ENCODE results near the gene GPR15. TPM values are rescaled to one million over a fixed set of nuclear protein-coding genes. Genes with fewer than 3 reads are reported as not detected.
"Not testable (repeated sequence)": the region's sequence is repeated elsewhere in the genome, so short reads cannot be mapped to it uniquely, and the experiment has no call there.

The GPR15 gene
- total RNA-seq, 3 donors from 2014 or later: 4.5 to 11.5 (median 6.9) TPM

DNA sequence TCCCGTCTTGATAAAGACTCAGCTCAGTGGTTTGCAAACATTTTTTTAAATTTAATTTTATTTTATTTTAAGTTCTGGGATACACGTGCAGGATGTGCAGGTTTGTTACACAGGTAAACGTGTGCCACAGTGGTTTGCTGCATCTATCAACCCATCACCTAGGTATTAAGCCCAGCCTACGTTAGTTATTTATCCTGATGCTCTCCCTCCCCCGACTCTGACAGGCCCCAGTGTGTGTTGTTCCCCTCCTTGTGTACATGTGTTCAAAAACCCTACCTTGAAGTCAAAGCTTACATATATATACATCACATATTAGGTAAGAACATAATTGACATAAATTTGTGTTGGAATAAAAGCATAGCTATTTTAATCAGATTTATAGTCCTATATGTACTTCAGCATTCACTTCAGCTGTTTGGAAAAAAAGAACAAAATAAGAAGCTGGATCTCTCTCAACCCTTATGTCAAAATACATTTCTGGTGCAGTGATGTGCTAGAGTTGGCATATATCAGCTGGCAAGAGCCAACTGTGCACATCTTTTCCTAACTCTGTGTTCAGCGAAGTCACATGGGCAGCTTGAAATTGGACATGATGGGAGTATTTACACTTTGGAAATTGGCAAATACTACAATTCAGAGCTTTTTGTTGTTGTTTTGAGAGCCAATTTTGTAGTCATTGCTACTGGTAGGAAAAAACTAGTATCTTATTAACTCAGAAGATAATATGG, 26.5 kb downstream of the GPR15 start:
- no peaks in the 10 kb centered on the region for H3K4me1 ChIP-seq (ENCODE audit: low read depth)
- H3K9me3 ChIP-seq: no peaks in the 10 kb centered on the region
- H3K36me3 ChIP-seq (ENCODE audit: low read depth): no peaks in the 10 kb centered on the region
- no peak overlapping the region for H3K4me3 ChIP-seq
- no peak for ATAC-seq
- intact Hi-C loops (cut with DNase I, micrococcal nuclease): no loop called here
- TF ChIP-seq, protein P1, sequence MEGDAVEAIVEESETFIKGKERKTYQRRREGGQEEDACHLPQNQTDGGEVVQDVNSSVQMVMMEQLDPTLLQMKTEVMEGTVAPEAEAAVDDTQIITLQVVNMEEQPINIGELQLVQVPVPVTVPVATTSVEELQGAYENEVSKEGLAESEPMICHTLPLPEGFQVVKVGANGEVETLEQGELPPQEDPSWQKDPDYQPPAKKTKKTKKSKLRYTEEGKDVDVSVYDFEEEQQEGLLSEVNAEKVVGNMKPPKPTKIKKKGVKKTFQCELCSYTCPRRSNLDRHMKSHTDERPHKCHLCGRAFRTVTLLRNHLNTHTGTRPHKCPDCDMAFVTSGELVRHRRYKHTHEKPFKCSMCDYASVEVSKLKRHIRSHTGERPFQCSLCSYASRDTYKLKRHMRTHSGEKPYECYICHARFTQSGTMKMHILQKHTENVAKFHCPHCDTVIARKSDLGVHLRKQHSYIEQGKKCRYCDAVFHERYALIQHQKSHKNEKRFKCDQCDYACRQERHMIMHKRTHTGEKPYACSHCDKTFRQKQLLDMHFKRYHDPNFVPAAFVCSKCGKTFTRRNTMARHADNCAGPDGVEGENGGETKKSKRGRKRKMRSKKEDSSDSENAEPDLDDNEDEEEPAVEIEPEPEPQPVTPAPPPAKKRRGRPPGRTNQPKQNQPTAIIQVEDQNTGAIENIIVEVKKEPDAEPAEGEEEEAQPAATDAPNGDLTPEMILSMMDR (IDR thresholded peaks at IDR 0.05): no peak
- no peak for DNase-seq

DNA sequence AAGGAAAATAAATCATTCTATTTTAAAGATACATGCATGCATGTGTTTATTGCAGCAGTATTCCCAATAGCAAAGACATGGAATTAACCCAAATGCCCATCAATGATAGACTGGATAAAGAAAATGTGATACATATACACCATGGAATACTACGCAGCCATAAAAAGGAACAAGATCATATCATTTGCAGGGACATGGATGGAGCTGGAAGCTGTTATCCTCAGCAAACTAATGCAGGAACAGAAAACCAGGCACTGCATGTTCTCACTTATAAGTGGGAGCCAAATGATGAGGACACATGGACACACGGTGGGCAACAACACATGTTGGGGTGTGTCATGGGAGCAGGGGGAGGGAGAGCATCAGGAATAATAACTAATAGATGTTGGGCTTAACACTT, 28.0 kb downstream of the GPR15 start:
- not testable (repeated sequence) for H3K9me3 ChIP-seq; DNase-seq; H3K4me1 ChIP-seq (ENCODE audit: low read depth); H3K36me3 ChIP-seq (ENCODE audit: low read depth); ATAC-seq; H3K4me3 ChIP-seq
- intact Hi-C loops (cut with DNase I, micrococcal nuclease): loop anchor here in 1 of 2 donors (5.0 kb wide), 1 partner anchor 62 kb away; the partner anchor contains the start of gene OR5K2

DNA sequence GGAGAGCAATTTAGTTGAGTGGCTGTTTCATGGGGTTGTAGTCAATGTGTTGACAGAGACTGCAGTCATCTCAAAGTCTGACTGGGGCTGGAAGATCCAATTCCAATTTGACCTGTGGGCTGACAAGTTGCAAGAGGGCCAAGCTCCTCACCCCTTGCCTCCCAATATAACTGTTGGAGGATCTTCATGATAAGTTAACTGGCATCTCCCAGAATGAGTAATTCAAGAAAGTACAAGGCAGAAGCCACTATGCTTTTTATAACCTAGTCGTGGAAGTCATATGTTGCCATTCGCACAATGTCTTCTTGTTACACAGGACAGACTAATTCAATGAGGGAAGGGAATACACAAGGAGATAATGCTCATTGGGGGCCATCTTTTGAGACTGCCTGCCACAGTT, 29.1 kb downstream of the GPR15 start:
- Histone ChIP-seq H3K9me3 (no peaks in the 10 kb centered on the region), H3K36me3 (ENCODE audit: low read depth) (no peaks in the 10 kb centered on the region), H3K4me1 (ENCODE audit: low read depth) (no peaks in the 10 kb centered on the region), H3K4me3 (no peak overlapping the region)
- DNase-seq (no peak), ATAC-seq (no peak)
- intact Hi-C loops (cut with DNase I, micrococcal nuclease): loop anchor here in 1 of 2 donors (5.0 kb wide), 1 partner anchor 64 kb away; the partner anchor contains the start of gene OR5K2
- TF ChIP-seq, protein P1 (IDR thresholded peaks at IDR 0.05): no peak

DNA sequence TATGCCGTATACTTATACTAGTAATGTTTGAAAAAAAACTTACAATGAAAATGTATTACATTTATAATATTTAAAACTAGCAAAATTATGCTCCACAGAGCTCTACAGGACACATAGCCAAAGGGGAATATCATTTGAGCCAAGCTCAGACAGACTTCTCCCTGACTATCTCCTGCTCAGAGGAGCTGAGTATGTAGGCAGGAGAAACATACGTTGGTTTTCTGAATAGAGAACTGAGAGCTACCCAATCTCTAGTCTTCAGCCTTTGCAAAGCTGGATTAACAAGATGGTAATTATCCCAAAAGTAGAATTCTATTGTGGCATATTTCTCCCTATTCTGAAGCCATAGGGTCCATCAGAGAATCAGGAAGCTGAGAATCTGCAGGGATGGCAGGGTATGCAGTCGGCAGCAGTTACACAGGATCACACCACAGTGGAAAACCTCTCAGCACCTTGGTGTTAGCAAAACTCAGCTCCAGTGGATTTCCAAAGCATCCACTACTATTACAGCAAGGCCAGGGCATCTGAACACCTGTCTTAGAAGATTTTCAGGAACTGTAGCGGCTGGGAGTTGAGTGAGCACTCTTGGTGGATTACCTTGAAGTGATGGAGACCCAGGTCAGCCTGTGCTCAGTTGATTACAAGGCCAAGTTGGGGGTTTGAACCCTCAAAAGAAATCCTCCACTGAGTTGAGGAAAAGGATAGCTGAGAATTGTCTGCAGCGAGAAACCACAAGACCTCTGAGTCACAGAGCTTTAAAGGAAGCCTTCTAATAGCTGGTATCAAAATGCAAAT, 30.1 kb downstream of the GPR15 start:
- H3K36me3 ChIP-seq (ENCODE audit: low read depth): no peaks in the 10 kb centered on the region
- ATAC-seq: peak; percentile 25
- DNase-seq: no peak
- intact Hi-C loops (cut with DNase I, micrococcal nuclease): loop anchor here in 1 of 2 donors (5.0 kb wide), 1 partner anchor 65 kb away; the partner anchor contains the start of gene OR5K2
- H3K4me3 ChIP-seq: no peak overlapping the region
- TF ChIP-seq, protein P1 (IDR thresholded peaks at IDR 0.05): no peak
- no peaks in the 10 kb centered on the region for H3K9me3 ChIP-seq
- no peaks in the 10 kb centered on the region for H3K4me1 ChIP-seq (ENCODE audit: low read depth)

DNA sequence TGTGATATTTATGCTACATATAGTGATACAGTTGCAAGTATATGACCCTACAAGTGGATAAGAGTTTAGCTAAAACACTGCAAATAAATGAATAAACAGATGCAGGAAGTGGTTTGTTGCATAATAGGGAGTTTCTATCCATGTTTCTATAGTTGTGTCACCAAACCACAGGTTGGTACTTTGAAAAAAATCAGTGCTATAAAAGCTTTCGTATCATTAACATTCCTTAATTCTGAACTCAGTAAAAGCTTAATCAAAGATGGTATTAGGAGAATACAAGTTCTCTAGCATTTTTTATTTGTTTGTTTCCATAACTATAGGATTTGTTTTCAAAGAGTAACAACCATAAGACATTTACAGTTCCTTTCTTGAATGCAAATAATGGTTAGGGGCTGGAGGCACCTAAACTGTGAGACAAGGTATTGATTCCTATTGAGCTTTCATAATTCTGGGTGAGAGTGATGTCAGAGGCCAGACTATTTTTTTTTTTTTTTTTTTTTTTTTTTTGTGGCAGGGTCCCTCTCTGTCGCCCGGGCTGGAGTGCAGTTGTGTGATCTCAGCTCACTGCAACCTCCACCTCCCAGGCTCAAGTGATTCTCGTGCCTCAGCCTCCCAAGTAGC, 32.0 kb downstream of the GPR15 start:
- no peak overlapping the region for H3K4me3 ChIP-seq
- DNase-seq (no peak), ATAC-seq (peak; percentile 58)
- H3K36me3 ChIP-seq (ENCODE audit: low read depth): no peaks in the 10 kb centered on the region
- TF ChIP-seq, protein P1 (IDR thresholded peaks at IDR 0.05): no peak
- no peaks in the 10 kb centered on the region for H3K9me3 ChIP-seq
- no peaks in the 10 kb centered on the region for H3K4me1 ChIP-seq (ENCODE audit: low read depth)
- intact Hi-C loops (cut with DNase I, micrococcal nuclease): loop anchor here in 1 of 2 donors (5.0 kb wide), 1 partner anchor 66 kb away; the partner anchor contains the start of gene OR5K2

Measured in mucosa of descending colon (tissue), 3 donors.